ENCODE measurements around the gene PAK1. TPM values are rescaled to one million over a fixed set of nuclear protein-coding genes. Genes with fewer than 3 reads are reported as not detected.

Gene PAK1
- total RNA-seq, 1 experiment from 2014 or later = 80.0 TPM

DNA sequence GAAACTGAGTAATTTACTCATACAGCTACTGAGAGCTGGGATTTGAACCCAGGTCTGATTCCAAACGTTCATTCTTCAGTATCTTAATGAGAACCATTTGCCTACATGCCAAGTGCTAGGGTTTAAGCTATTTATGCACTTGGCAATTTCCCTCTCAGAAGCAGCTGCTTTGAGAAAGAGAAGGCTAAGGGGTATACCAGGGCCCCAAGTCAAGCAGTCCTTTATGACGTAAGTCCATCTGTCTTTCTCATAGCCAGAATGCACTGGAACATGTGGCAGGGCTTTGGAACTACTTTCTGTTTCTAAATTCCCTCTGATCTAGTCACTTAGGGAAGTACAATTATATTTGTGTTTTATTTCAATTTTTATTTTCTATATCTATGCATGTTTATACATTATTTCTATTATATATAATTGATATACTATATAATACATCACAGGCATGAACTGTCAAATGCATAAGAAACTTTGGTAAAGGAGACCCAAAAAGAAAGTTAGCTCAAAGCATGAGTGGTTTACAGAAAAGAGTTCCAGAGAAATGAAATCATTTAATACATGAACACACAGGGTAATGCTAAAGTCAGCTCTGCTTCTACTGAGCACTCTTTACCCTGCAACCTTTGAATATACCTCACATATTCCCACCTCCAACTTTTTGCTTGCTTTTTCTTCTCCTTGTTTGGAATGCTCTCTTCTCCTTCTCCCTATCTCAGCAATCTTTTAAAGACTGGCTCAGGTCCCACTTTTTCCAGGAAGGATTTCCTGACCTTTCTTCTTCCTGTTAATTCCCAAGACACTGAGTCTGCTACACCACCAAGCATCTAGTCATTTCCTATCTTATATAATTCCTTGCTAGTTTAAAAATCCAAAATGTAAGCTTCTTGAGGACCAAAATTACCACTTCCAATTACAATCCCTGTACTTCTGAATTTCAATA is 91.9 kb downstream of the PAK1 start:
- POLR2A ChIA-PET (ENCODE audit: unreplicated experiment) = no interaction called here
- intact Hi-C loops (cut with micrococcal nuclease; ENCODE audit: unreplicated experiment) = loop anchor here (10.0 kb wide), 1 partner anchor 187 kb away; no protein-coding TSS in a partner anchor
- no peak overlapping the region for H3K4me2 ChIP-seq
- H3K27ac ChIP-seq = no peak overlapping the region
- no peaks in the 10 kb centered on the region for H3K79me2 ChIP-seq (ENCODE audit: low read depth)
- H3F3A ChIP-seq (ENCODE audit: insufficient read depth, low read depth) = no peaks in the 10 kb centered on the region
- CTCF ChIA-PET = no interaction called here
- no peaks in the 10 kb centered on the region for H3K36me3 ChIP-seq (ENCODE audit: low read depth)
- no peaks in the 10 kb centered on the region for H3K4me1 ChIP-seq (replicated peaks; ENCODE audit: insufficient read depth)
- no peaks in the 10 kb centered on the region for H3K27me3 ChIP-seq (ENCODE audit: insufficient read depth, low read depth)
- TF ChIP-seq EZH2 (IDR thresholded peaks at IDR 0.05; ENCODE audit: low read depth) = no peak
- TF ChIP-seq, protein P1, sequence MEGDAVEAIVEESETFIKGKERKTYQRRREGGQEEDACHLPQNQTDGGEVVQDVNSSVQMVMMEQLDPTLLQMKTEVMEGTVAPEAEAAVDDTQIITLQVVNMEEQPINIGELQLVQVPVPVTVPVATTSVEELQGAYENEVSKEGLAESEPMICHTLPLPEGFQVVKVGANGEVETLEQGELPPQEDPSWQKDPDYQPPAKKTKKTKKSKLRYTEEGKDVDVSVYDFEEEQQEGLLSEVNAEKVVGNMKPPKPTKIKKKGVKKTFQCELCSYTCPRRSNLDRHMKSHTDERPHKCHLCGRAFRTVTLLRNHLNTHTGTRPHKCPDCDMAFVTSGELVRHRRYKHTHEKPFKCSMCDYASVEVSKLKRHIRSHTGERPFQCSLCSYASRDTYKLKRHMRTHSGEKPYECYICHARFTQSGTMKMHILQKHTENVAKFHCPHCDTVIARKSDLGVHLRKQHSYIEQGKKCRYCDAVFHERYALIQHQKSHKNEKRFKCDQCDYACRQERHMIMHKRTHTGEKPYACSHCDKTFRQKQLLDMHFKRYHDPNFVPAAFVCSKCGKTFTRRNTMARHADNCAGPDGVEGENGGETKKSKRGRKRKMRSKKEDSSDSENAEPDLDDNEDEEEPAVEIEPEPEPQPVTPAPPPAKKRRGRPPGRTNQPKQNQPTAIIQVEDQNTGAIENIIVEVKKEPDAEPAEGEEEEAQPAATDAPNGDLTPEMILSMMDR (conservative IDR thresholded peaks at IDR 0.05) = no peak
- no peaks in the 10 kb centered on the region; the same call in 1 of the 2 replicates for H3K9me2 ChIP-seq (ENCODE audit: insufficient read depth)
- DNase-seq = no peak
- BruUV-seq (replicated peaks) = no TSS peak
- no peaks in the 10 kb centered on the region for H3K9me3 ChIP-seq (ENCODE audit: insufficient read depth, low read depth)
- H4K20me1 ChIP-seq (ENCODE audit: insufficient read depth) = no peaks in the 10 kb centered on the region
- H2AFZ ChIP-seq = no peak overlapping the region
- H3K4me3 ChIP-seq = no peak overlapping the region

DNA sequence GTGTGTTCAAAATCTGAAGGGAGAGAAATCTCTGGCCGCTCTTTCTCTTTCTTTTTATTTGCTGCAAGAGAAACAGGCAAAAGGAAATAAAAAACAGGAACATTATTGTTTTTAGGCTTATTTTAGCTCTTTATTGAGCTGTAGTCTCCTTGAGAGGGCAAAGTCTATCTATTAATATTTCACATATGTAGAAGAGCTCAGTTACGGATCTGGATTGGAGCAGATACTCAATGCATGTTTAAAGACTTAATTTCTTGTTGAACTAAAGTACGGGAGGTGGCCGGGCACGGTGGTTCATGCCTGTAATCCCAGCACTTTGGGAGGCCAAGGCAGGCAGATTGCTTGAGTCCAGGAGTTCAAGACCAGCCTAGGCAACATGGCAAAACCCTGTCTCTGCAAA is 94.0 kb downstream of the PAK1 start:
- no peak overlapping the region for H3K27ac ChIP-seq
- H3K4me3 ChIP-seq = no peak overlapping the region
- no peaks in the 10 kb centered on the region; the same call in 1 of the 2 replicates for H3F3A ChIP-seq (ENCODE audit: insufficient read depth, low read depth)
- TF ChIP-seq, protein P1 (conservative IDR thresholded peaks at IDR 0.05) = no peak
- no peaks in the 10 kb centered on the region for H3K79me2 ChIP-seq (ENCODE audit: low read depth)
- H3K27me3 ChIP-seq (ENCODE audit: insufficient read depth, low read depth) = no peaks in the 10 kb centered on the region
- peaks cover 4% of the 10 kb centered on the region; the same call in 1 of the 2 replicates for H3K4me1 ChIP-seq (replicated peaks; ENCODE audit: insufficient read depth)
- BruUV-seq (replicated peaks) = no TSS peak
- no peak overlapping the region for H3K4me2 ChIP-seq
- H3K9me3 ChIP-seq (ENCODE audit: insufficient read depth, low read depth) = no peaks in the 10 kb centered on the region
- H3K9me2 ChIP-seq (ENCODE audit: insufficient read depth) = no peaks in the 10 kb centered on the region; the same call in 1 of the 2 replicates
- no peak overlapping the region for H2AFZ ChIP-seq
- ChIA-PET CTCF (no interaction called here), POLR2A (ENCODE audit: unreplicated experiment) (interaction anchor here (0.6 kb wide), 1 partner anchor 287 kb away, joined by 3 read pairs; no protein-coding TSS in a partner anchor)
- no peaks in the 10 kb centered on the region for H3K36me3 ChIP-seq (ENCODE audit: low read depth)
- no peaks in the 10 kb centered on the region for H4K20me1 ChIP-seq (ENCODE audit: insufficient read depth)
- intact Hi-C loops (cut with micrococcal nuclease; ENCODE audit: unreplicated experiment) = loop anchor here (10.0 kb wide), 1 partner anchor 185 kb away; no protein-coding TSS in a partner anchor
- no peak for DNase-seq

GRCh38 chr11:77379253-77379652 is 94.6 kb downstream of the PAK1 start:
- Histone ChIP-seq H3K4me1 (replicated peaks; ENCODE audit: insufficient read depth) (peaks cover 10% of the 10 kb centered on the region; the same call in 1 of the 2 replicates), H3K36me3 (ENCODE audit: low read depth) (no peaks in the 10 kb centered on the region), H4K20me1 (ENCODE audit: insufficient read depth) (no peaks in the 10 kb centered on the region), H3K79me2 (ENCODE audit: low read depth) (no peaks in the 10 kb centered on the region), H3K4me2 (no peak overlapping the region), H3K9me2 (ENCODE audit: insufficient read depth) (no peaks in the 10 kb centered on the region; the same call in 1 of the 2 replicates), H2AFZ (no peak overlapping the region), H3F3A (ENCODE audit: insufficient read depth, low read depth) (no peaks in the 10 kb centered on the region; the same call in 1 of the 2 replicates), H3K4me3 (no peak overlapping the region), H3K9me3 (ENCODE audit: insufficient read depth, low read depth) (no peaks in the 10 kb centered on the region), H3K27me3 (ENCODE audit: insufficient read depth, low read depth) (no peaks in the 10 kb centered on the region), H3K27ac (no peak overlapping the region)
- intact Hi-C loops (cut with micrococcal nuclease; ENCODE audit: unreplicated experiment) = no loop called here
- no peak for DNase-seq
- POLR2A ChIA-PET (ENCODE audit: unreplicated experiment) = interaction anchor here (0.6 kb wide), 1 partner anchor 287 kb away, joined by 3 read pairs; no protein-coding TSS in a partner anchor
- CTCF ChIA-PET = no interaction called here
- TF ChIP-seq EZH2 (IDR thresholded peaks at IDR 0.05; ENCODE audit: low read depth) = no peak
- TF ChIP-seq, protein P1 (conservative IDR thresholded peaks at IDR 0.05) = no peak
- no TSS peak for BruUV-seq (replicated peaks)
